OCI-LY7 (cell line): ENCODE data around the gene PTPRT.

ENCODE experiments used
- CTCF ChIP-seq: fragments of 200-600 bp; sonication (generic); conservative IDR thresholded peaks from 2 replicates; pipeline ENCODE4 v1.5.1; 2014; ENCODE audit warnings: mild to moderate bottlenecking, antibody characterized with exemption, low read length, moderate library complexity, mixed read lengths
- EZH2phosphoT487 ChIP-seq: fragments of 200-600 bp; sonication (generic); IDR thresholded peaks from 2 replicates; pipeline ENCODE4 v1.6.1; 2018; ENCODE audit warnings: low read depth, borderline replicate concordance, mild to moderate bottlenecking, mixed run types, antibody characterized with exemption, low read length, moderate library complexity, mixed read lengths

DNA sequence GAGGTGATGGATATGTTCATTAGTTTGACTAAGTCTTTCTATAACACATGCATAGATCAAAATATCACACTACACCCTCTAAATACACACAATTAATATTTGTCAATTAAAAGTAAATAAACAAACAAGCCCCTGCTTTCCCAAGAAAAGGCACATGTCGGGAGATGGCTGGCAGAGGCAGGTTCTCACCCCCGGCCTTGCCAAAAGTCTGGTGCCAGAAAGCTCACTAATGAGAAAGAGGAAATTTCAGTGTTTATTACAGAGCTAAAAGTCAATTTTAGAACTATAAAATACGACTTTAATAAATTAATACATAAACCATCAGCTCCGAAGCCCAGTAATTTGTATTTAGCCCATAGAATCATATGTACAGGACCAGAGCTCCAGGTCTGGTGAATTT lies 404.7 kb downstream of the PTPRT start:
- TF ChIP-seq CTCF = no peak
- no peak for TF ChIP-seq EZH2phosphoT487
